Measurements from ENCODE around the gene SLC35F1.

- no peak for TF ChIP-seq CTCF (IDR thresholded peaks at IDR 0.05; ENCODE audit: low read length)
- TF ChIP-seq EZH2 (IDR thresholded peaks at IDR 0.05; ENCODE audit: borderline replicate concordance, low read length), result no peak
These were observed 411.6 kb downstream of the SLC35F1 start for GRCh38 chr6:118318648-118319047.
